Common myeloid progenitor, CD34-positive (primary cell): Measurements from ENCODE around the gene POLR2L.
A peak's percentile ranks its signal among the peaks of the same experiment; 100 is the strongest.

Experiments
- CTCF ChIA-PET: fragments of 350-600 bp; sonication (Branson Sonifier 250); formaldehyde crosslinking; loops from one replicate; lab custom pipeline; 2021; ENCODE audit warnings: antibody characterized with exemption; lab: Charles Lee
- POLR2A ChIA-PET: fragments of 350-600 bp; sonication (Branson Sonifier 250); formaldehyde crosslinking; loops from one replicate; lab custom pipeline; 2021; ENCODE audit warnings: antibody characterized with exemption; lab: Charles Lee
- DNase-seq, 3 donors: peaks; one replicate each; pipeline versions ENCODE4 v3.0.0 to v3.0.0-alpha.2; 2013
- H3K27ac ChIP-seq, 2 experiments: 1 replicate in 1 of 2; 2 replicates in 1 of 2; pipeline ENCODE4 v1.7.0; 2013; ENCODE audit warnings: inconsistent platforms in 2 of 2, low read length in 2 of 2, mild to moderate bottlenecking in 2 of 2, low read depth in 1 of 2, moderate library complexity in 1 of 2; ENCODE audit not compliant: severe bottlenecking in 2 of 2, insufficient read depth in 1 of 2, poor library complexity in 1 of 2
- H3K27me3 ChIP-seq, 5 experiments: replicated peaks in 2 of 5; 1 replicate in 3 of 5; 2 replicates in 2 of 5; pipeline versions ENCODE4 v1.6.1 to v1.7.0; 2013; ENCODE audit warnings: low read length in 4 of 5, mild to moderate bottlenecking in 2 of 5, moderate library complexity in 2 of 5, inconsistent platforms in 1 of 5; ENCODE audit not compliant: insufficient read depth in 5 of 5, control insufficient read depth in 4 of 5
- H3K36me3 ChIP-seq, 4 experiments: 1 replicate in 2 of 4; 2 replicates in 2 of 4; pipeline versions ENCODE4 v1.6.1 to v1.7.0; 2013; ENCODE audit warnings: low read length in 3 of 4, control low read depth in 1 of 4, mild to moderate bottlenecking in 1 of 4; ENCODE audit not compliant: control insufficient read depth in 4 of 4, insufficient read depth in 4 of 4
- H3K4me1 ChIP-seq, 4 experiments: 1 replicate in 3 of 4; 2 replicates in 1 of 4; pipeline versions ENCODE4 v1.6.1 to v1.7.1; 2013; ENCODE audit warnings: low read length in 3 of 4, mild to moderate bottlenecking in 3 of 4, control low read depth in 1 of 4, inconsistent platforms in 1 of 4, moderate library complexity in 1 of 4; ENCODE audit not compliant: control insufficient read depth in 4 of 4, insufficient read depth in 4 of 4; ENCODE audit errors: control extremely low read depth in 1 of 4
- H3K4me3 ChIP-seq, 7 experiments: 1 replicate in 4 of 7; 2 replicates in 3 of 7; pipeline versions ENCODE4 v1.5.1 to v1.7.0; 2013; ENCODE audit warnings: mild to moderate bottlenecking in 7 of 7, low read length in 6 of 7, moderate library complexity in 6 of 7, inconsistent platforms in 2 of 7, low read depth in 2 of 7, control low read depth in 1 of 7; ENCODE audit not compliant: insufficient read depth in 4 of 7, control insufficient read depth in 1 of 7; ENCODE audit errors: extremely low read depth in 1 of 7
- H3K9me3 ChIP-seq, 5 experiments: 1 replicate in 4 of 5; 2 replicates in 1 of 5; pipeline versions ENCODE4 v1.6.1 to v1.7.1; 2013; ENCODE audit warnings: low read length in 4 of 5, mild to moderate bottlenecking in 2 of 5, inconsistent platforms in 1 of 5, low read depth in 1 of 5, moderate library complexity in 1 of 5; ENCODE audit not compliant: control insufficient read depth in 4 of 5, insufficient read depth in 2 of 5; ENCODE audit errors: control extremely low read depth in 1 of 5
- WGBS: methylation state at CpG from one replicate; pipeline ENCODE4 v1.1.5; 2013; ENCODE audit not compliant: insufficient coverage; 5-methylcytosine and 5-hydroxymethylcytosine counted together

POLR2L gene

DNA sequence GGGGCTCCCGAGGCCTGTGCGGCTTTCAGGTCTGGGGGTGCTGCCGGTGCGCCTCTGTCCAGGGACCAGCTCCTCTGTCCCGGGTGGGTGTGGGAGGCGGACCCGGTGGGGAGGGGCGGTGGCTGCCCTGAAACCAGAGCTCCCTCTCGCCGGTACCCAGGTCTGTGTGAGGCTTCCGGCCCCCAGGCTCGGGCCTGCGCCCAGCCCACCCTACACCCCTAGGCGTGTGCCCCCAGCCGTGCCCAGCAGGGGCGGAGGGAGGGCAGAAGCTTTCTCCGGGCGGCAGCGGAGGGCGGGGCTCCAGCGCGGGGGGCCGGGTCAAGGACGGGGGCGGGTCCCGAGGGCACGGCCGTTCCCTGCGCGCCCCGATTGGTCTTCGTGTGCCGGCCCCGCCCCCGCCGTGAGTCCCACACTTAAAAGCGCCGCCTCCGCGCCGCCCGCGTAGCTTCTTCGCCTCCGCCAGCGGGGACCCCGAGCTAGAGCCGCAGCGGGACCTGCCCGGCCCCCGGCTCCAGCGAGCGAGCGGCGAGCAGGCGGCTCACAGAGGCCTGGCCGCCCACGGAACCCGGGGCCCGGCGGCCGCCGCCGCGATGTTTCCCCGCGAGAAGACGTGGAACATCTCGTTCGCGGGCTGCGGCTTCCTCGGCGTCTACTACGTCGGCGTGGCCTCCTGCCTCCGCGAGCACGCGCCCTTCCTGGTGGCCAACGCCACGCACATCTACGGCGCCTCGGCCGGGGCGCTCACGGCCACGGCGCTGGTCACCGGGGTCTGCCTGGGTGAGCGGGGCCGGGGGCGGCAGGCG is 23.0 kb downstream of the POLR2L start:
- WGBS: 0% methylated on average over 80 of the region's 96 CpGs

GRCh38 chr11:818396-819128 is 23.8 kb downstream of the POLR2L start, which contains the start of gene PNPLA2:
Gene PNPLA2, plus strand, starts transcription at chr11:818914. Its CDS starts 805 bp downstream, at chr11:819719.
- peak within 1 kb of the TSS; percentile 65 to 87 (median 81) for H3K4me3 ChIP-seq
- 31% methylated on average over 17 of the region's 20 CpGs for WGBS
- peaks cover 0 to 19% (median 10%) of the 10 kb centered on the region in 4 experiments for H3K36me3 ChIP-seq
- no peak for DNase-seq
- no peaks in the 10 kb centered on the region for H3K27me3 ChIP-seq
- H3K4me1 ChIP-seq: peaks cover 0 to 34% (median 33%) of the 10 kb centered on the region in 4 experiments
- ChIA-PET POLR2A (interaction anchor here (1.3 to 2.7 kb wide), 6 partner anchors 9 to 24 kb away, joined by 6 to 17 read pairs (median 8); partner anchors contain the start of genes CRACR2B, POLR2L, RPLP2 and TSPAN4), CTCF (interaction anchor here (1.2 to 3.3 kb wide), 9 partner anchors 9 to 25 kb away, joined by 3 to 15 read pairs (median 5); partner anchors contain the start of genes CD151, PIDD1, RPLP2 and TSPAN4)
- no peaks in the 10 kb centered on the region for H3K9me3 ChIP-seq
- peak within 1 kb of the TSS; percentile 70 to 85 for H3K27ac ChIP-seq

More for the DNA sequence above, 23.0 kb downstream of the POLR2L start:
- peaks cover 0 to 22% (median 12%) of the 10 kb centered on the region in 4 experiments for H3K36me3 ChIP-seq
- peak overlapping the region; percentile 70 to 85 for H3K27ac ChIP-seq
- no peaks in the 10 kb centered on the region for H3K27me3 ChIP-seq
- H3K4me1 ChIP-seq: peaks cover 0 to 34% (median 33%) of the 10 kb centered on the region in 4 experiments
- DNase-seq: peak; percentile 86 to 94 (median 92)
- H3K9me3 ChIP-seq: no peaks in the 10 kb centered on the region
- peak overlapping the region; percentile 65 to 87 (median 81) for H3K4me3 ChIP-seq
- CTCF ChIA-PET: interaction anchor here (0.6 to 3.3 kb wide), 10 partner anchors 8 to 254 kb away, joined by 3 to 15 read pairs (median 4); partner anchors contain the start of genes PIDD1, RPLP2 and TSPAN4
- POLR2A ChIA-PET: interaction anchor here (0.6 to 2.7 kb wide), 9 partner anchors 9 to 93 kb away, joined by 3 to 17 read pairs (median 7); partner anchors contain the start of genes CD151, CRACR2B, POLR2L and RPLP2

GRCh38 chr11:816433-816779 is 25.9 kb downstream of the POLR2L start:
- Histone ChIP-seq H3K9me3 (no peaks in the 10 kb centered on the region), H3K4me1 (peaks cover 1 to 29% (median 25%) of the 10 kb centered on the region in 4 experiments), H3K27ac (no peak overlapping the region), H3K27me3 (no peaks in the 10 kb centered on the region), H3K36me3 (peaks cover 2 to 31% (median 27%) of the 10 kb centered on the region in 4 experiments), H3K4me3 (no peak overlapping the region)
- 90% methylated on average over 4 of the region's 11 CpGs for WGBS
- DNase-seq: no peak
- POLR2A ChIA-PET: no interaction called here
- CTCF ChIA-PET: no interaction called here

- peaks cover 5 to 36% (median 29%) of the 10 kb centered on the region in 4 experiments for H3K36me3 ChIP-seq
- no peak overlapping the region for H3K4me3 ChIP-seq
- no peaks in the 10 kb centered on the region for H3K27me3 ChIP-seq
- POLR2A ChIA-PET: no interaction called here
- CTCF ChIA-PET: no interaction called here
- H3K9me3 ChIP-seq: no peaks in the 10 kb centered on the region
- no peak for DNase-seq
- 99% methylated on average over 8 of the region's 11 CpGs for WGBS
- H3K4me1 ChIP-seq: peaks cover 6 to 29% (median 24%) of the 10 kb centered on the region in 4 experiments
- no peak overlapping the region for H3K27ac ChIP-seq
These were observed 26.5 kb downstream of the POLR2L start for GRCh38 chr11:815675-816432.

- 82% methylated on average over 5 of the region's 9 CpGs for WGBS
- H3K4me1 ChIP-seq: peaks cover 7 to 26% (median 20%) of the 10 kb centered on the region in 4 experiments
- DNase-seq: no peak
- H3K36me3 ChIP-seq: peaks cover 5 to 36% (median 29%) of the 10 kb centered on the region in 4 experiments
- H3K27ac ChIP-seq: no peak overlapping the region
- H3K4me3 ChIP-seq: no peak overlapping the region
- ChIA-PET CTCF (interaction anchor here (1.6 kb wide), 1 partner anchor 29 kb away, joined by 4 read pairs; the partner anchor contains the start of genes POLR2L and TSPAN4), POLR2A (no interaction called here)
- H3K27me3 ChIP-seq: no peaks in the 10 kb centered on the region
- H3K9me3 ChIP-seq: no peaks in the 10 kb centered on the region
These were observed 28.8 kb downstream of the POLR2L start for GRCh38 chr11:813456-814096.

GRCh38 chr11:813072-813455 is 29.3 kb downstream of the POLR2L start:
- CTCF ChIA-PET: interaction anchor here (1.5 to 1.6 kb wide), 2 partner anchors 29 to 30 kb away, joined by 3 to 4 read pairs; partner anchors contain the start of genes POLR2L and TSPAN4
- no peak for DNase-seq
- WGBS: 92% methylated on average over 6 of the region's 6 CpGs
- no peak overlapping the region for H3K27ac ChIP-seq
- H3K9me3 ChIP-seq: no peaks in the 10 kb centered on the region
- POLR2A ChIA-PET: no interaction called here
- H3K4me1 ChIP-seq: peaks cover 8 to 28% (median 23%) of the 10 kb centered on the region in 4 experiments
- H3K36me3 ChIP-seq: peaks cover 5 to 36% (median 29%) of the 10 kb centered on the region in 4 experiments
- no peaks in the 10 kb centered on the region for H3K27me3 ChIP-seq
- H3K4me3 ChIP-seq: no peak overlapping the region
